GM12891 (cell line): ENCODE data around the gene TEKT2.

Experiments used
- DNase-seq: peaks from one replicate; pipeline ENCODE4 v3.0.0; 2011; ENCODE audit warnings: low spot score; ENCODE audit not compliant: insufficient read length
- FAIRE-seq: peaks from 2 replicates; lab custom pipeline; 2011; peaks lifted over from hg19 to GRCh38; lab: Jason Lieb, UNC
- PAX5 ChIP-seq: IDR thresholded peaks from 2 replicates; pipeline ENCODE4 v1.6.1; 2011; ENCODE audit warnings: low read length, moderate library complexity, mild to moderate bottlenecking; ENCODE audit not compliant: insufficient read depth, severe bottlenecking
- POLR2A ChIP-seq: IDR thresholded peaks from 2 replicates; pipeline ENCODE4 v1.6.1; 2011; ENCODE audit warnings: low read depth, low read length, control low read depth
- POLR2AphosphoS5 ChIP-seq: IDR thresholded peaks from 2 replicates; pipeline ENCODE4 v1.6.1; 2011; ENCODE audit warnings: low read depth, low read length, control low read depth
- POU2F2 ChIP-seq: IDR thresholded peaks from 2 replicates; pipeline ENCODE4 v1.6.1; 2011; ENCODE audit warnings: low read depth, mild to moderate bottlenecking, control low read depth, low read length, moderate library complexity
- SPI1 ChIP-seq: IDR thresholded peaks from 2 replicates; pipeline ENCODE4 v1.6.1; 2011; ENCODE audit warnings: low read depth, low read length, control low read depth
- TAF1 ChIP-seq: IDR thresholded peaks from 2 replicates; pipeline ENCODE4 v1.6.1; 2011; ENCODE audit warnings: low read depth, low read length, control low read depth

The TEKT2 gene

GRCh38 chr1:36116901-36117300, 33.0 kb downstream of the TEKT2 start:
- no peak for TF ChIP-seq POU2F2
- TF ChIP-seq POLR2A: no peak
- no peak for TF ChIP-seq POLR2AphosphoS5
- no peak for DNase-seq
- FAIRE-seq: no peak

GRCh38 chr1:36118447-36119204, 34.7 kb downstream of the TEKT2 start:
- no peak for FAIRE-seq
- TF ChIP-seq POU2F2 (no peak), PAX5 (no peak), POLR2AphosphoS5 (no peak), POLR2A (no peak), SPI1 (no peak), TAF1 (no peak)

GRCh38 chr1:36119456-36119855, 35.6 kb downstream of the TEKT2 start:
- DNase-seq (no peak), FAIRE-seq (no peak)
- no peak for TF ChIP-seq POLR2AphosphoS5

More at GRCh38 chr1:36118447-36119204, 34.7 kb downstream of the TEKT2 start:
- no peak for DNase-seq

DNA sequence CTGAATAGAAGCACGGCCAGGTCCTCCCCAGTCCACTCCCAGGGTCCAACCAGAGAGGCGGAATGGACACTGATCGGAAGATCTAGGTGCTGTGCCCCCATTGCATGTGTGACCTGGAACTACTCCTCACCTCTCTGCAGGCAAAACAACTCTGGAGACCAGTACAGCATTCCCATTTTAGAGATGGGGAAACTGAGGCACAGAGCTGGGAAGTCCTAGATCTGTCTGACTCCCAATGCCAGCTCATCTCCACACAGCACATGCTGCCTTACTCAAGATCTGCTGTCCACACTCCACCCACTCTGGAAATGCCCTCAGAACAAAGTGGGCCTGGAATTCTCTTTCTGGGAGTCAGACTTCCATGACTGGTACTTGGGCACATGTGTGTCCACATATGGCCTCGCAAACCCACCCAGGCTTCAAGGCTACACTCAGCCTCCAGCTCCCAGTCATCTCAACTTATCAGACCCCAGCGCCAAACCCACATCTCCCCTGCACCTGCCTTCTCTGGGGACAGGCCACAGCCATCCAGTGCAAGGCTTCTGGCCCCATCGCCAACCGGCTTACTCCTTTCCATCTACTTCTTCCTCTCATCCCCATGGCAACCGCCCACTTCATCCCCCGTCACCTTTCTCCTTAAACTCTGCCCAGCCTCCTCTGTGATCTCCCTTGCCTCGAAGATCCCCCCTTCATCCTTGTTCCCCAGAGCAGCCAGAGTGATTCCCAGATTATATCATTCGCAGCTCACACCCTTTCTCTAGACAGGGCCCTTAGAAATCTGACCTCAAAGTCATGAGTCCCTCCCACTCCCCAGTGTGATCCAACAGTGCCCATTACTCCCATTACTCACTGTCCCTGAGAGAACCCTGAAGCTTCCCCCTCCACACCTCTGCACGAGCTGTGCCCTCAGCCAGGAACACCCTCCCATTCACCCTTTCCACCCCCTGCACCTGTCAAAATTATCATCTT, 38.5 kb downstream of the TEKT2 start:
- TF ChIP-seq SPI1 (no peak), POLR2A (no peak), TAF1 (no peak), PAX5 (no peak), POLR2AphosphoS5 (no peak), POU2F2 (no peak)
- peak; percentile 20 for FAIRE-seq

DNA sequence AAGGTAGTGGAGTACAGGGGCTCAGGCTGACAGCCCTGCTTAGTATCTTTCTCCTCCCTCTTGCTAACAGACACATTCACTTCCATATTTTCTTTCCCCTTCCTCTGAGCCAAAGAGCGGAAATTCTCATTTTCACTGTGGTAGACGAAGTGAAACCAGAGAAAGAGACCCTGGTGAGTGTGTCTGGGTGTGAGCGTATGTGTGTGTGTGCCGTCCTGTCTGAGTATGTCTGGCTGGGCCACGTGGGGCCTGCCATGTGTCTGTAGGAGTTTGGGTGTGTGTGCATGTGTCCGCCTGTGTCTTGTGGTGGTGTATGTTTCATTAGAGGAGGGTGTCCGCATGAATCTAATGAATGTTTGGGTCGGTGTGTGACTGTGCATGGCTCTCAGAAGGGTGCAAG, 39.5 kb downstream of the TEKT2 start:
- DNase-seq (peak; percentile 63), FAIRE-seq (peak; percentile 95)
- no peak for TF ChIP-seq POU2F2
- peak; percentile 44; the same call in 1 of the 2 replicates for TF ChIP-seq SPI1

More for the DNA sequence above, 38.5 kb downstream of the TEKT2 start:
- peak; percentile 11 for DNase-seq

GRCh38 chr1:36124404-36125128, 40.7 kb downstream of the TEKT2 start:
- DNase-seq (no peak), FAIRE-seq (no peak)
- no peak for TF ChIP-seq POLR2A
- TF ChIP-seq TAF1: no peak
- no peak for TF ChIP-seq POLR2AphosphoS5
- no peak for TF ChIP-seq POU2F2

DNA sequence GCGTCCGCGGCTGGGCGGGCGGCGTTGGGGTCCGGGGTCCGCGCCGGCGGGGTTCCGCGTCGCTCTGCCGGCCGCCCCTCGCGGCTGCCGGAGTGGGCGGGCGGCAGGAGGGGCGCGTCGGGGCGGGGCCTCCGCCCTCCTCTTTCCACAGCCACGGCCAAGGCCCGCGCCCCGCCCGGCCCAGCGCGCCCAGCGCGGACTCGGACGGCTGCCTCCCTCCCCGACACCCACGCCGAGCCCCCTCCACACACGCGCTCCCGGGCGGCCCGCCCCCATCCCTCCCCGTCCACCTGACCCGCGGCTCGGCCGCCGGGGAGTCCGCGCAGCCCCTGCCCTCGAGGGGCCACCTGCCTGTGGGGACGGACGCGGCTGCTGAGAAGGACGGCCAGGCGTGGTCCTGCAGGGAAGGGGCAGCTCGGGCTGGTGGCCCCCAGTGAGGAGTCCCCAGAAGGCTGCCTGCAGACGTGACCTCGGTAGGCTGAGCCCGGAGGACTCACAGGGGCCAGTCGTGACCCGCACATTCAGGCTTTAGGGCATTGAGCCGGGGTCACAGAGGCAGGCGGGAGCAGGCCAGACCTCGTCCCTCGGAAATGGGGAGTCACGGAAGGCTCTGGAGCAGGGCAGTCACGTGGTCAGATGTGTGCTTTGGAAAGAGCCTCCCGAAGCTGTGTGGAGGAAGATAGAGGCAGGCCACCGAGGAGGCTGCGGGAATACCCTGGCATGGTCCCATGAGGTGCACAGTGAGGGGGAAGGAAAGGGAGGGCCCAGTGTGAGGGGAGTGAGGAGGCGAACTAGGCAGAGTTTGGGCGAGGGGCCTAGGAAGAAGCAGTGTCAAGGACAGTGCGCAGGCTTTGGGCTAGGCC, 41.5 kb downstream of the TEKT2 start, which contains the start of gene COL8A2:
TSS of gene COL8A2 (minus strand) at position 94 of the 863 bp plus-strand sequence. CDS start 24,980 bp downstream, outside the sequence.
- FAIRE-seq (no peak), DNase-seq (no peak)
- TF ChIP-seq POU2F2 (no peak), POLR2AphosphoS5 (no peak), POLR2A (no peak), PAX5 (no peak), SPI1 (no peak), TAF1 (no peak)

DNA sequence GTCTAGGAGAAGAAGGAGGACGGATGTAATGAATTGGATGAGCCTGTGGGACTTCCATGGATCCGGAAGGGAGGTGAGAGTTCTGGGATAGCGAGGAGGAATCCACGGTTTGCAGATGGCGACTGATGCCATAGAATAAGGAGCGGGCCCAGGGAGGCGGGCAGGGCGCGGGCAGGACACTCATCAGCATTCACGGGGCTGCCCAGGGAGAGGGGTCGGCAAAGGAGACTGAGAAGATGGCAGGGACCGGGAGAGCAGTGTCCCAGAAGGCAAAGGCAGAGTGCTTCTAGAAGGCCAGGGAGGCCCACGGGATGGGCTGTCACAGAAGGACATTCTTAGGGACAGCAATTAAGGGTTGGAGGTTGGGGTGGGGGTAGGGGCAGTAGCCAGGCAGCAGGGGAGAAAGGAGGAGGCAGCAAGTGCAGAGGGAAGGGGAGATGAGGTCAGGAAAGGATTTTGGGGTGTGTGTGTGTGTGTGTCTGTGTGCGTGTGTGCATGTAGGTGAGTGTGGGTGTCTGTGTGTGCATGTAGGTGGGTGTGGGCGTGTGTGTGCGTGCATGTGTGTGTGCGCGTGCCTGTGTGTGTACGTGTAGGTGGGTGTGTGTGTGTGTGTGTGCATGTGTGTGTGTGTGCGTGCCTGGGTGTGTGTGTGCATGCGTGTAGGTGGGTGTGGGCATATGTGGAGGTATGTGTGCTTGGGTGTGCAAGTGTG, 42.3 kb downstream of the TEKT2 start:
- DNase-seq (no peak), FAIRE-seq (peak; percentile 78)
- TF ChIP-seq POLR2A: no peak
- no peak for TF ChIP-seq TAF1
- TF ChIP-seq POLR2AphosphoS5: no peak
- no peak for TF ChIP-seq PAX5
- TF ChIP-seq SPI1: no peak
